A673 (cell line): ENCODE data around the gene ZG16. TPM values are rescaled to one million over a fixed set of nuclear protein-coding genes. Genes with fewer than 3 reads are reported as not detected.
A peak's percentile ranks its signal among the peaks of the same experiment; 100 is the strongest.

ENCODE experiments used
- BruUV-seq: library from RNA; stranded (reverse); fragments of 400-500 nt; replicated peaks from 2 replicates; lab custom pipeline; 2021; lab: Mats Ljungman, UMichigan
- CTCF ChIA-PET: fragments of 300-600 bp; sonication (Branson Sonifier 250); formaldehyde crosslinking; loops from one replicate; lab custom pipeline; 2022; ENCODE audit warnings: antibody characterized with exemption; lab: Charles Lee
- POLR2A ChIA-PET: fragments of 300-600 bp; sonication (Branson Sonifier 250); formaldehyde crosslinking; loops from one replicate; lab custom pipeline; 2022; ENCODE audit warnings: antibody characterized with exemption; ENCODE audit not compliant: low non-redundant PET; lab: Charles Lee
- DNase-seq: peaks from one replicate; pipeline ENCODE4 v3.0.0-alpha.2; 2015; ENCODE audit warnings: low spot score
- H3K27ac ChIP-seq: fragments of 200-600 bp; sonication (generic); 2 replicates; pipeline ENCODE4 v1.5.1; 2016; ENCODE audit warnings: mixed run types, low read depth, mild to moderate bottlenecking, mixed read lengths, antibody characterized with exemption, low read length; ENCODE audit not compliant: poor library complexity, severe bottlenecking
- H3K27me3 ChIP-seq: fragments of 200-600 bp; sonication (generic); replicated peaks from 2 replicates; pipeline ENCODE4 v1.6.1; 2017; ENCODE audit warnings: mixed run types, low read depth, mild to moderate bottlenecking, mixed read lengths, antibody characterized with exemption, low read length; ENCODE audit not compliant: insufficient read depth, poor library complexity
- H3K36me3 ChIP-seq: fragments of 200-600 bp; sonication (generic); 2 replicates; pipeline ENCODE4 v1.6.1; 2016; ENCODE audit warnings: mixed run types, mild to moderate bottlenecking, mixed read lengths, antibody characterized with exemption, low read length; ENCODE audit not compliant: insufficient read depth, poor library complexity, severe bottlenecking
- H3K4me1 ChIP-seq: fragments of 200-600 bp; sonication (generic); 2 replicates; pipeline ENCODE4 v1.6.1; 2017; ENCODE audit warnings: mixed run types, mild to moderate bottlenecking, mixed read lengths, antibody characterized with exemption, low read length; ENCODE audit not compliant: insufficient read depth, poor library complexity, severe bottlenecking
- H3K4me3 ChIP-seq: fragments of 200-600 bp; sonication (generic); 2 replicates; pipeline ENCODE4 v1.5.1; 2016; ENCODE audit warnings: low read depth, mixed run types, mild to moderate bottlenecking, mixed read lengths, low read length; ENCODE audit not compliant: poor library complexity, severe bottlenecking
- H3K9me3 ChIP-seq: fragments of 200-600 bp; sonication (generic); 2 replicates; pipeline ENCODE4 v1.6.1; 2016; ENCODE audit warnings: mixed run types, low read depth, mild to moderate bottlenecking, mixed read lengths, antibody characterized with exemption, low read length; ENCODE audit not compliant: poor library complexity, severe bottlenecking
- CTCF ChIP-seq: fragments of 300-800, 200-600 bp; sonication (generic); conservative IDR thresholded peaks from 2 replicates; pipeline ENCODE4 v1.5.1; 2017; ENCODE audit warnings: low read depth, mild to moderate bottlenecking, antibody characterized with exemption, low read length, moderate library complexity, mixed read lengths
- EZH2 ChIP-seq: fragments of 200-600 bp; sonication (generic); IDR thresholded peaks from 2 replicates; pipeline ENCODE4 v1.6.1; 2017; ENCODE audit warnings: borderline replicate concordance, low read depth, mild to moderate bottlenecking, mixed read lengths, antibody characterized with exemption, low read length; ENCODE audit not compliant: poor library complexity, severe bottlenecking
- intact Hi-C: fragments of 100-400 bp; cut with micrococcal nuclease; formaldehyde crosslinking; loops from one replicate; pipeline ENCODE4 v1.10.0; 2022; ENCODE audit not compliant: unreplicated experiment
- total RNA-seq: library from RNA; stranded (reverse); gene quantifications from 2 replicates; pipeline ENCODE4 v1.2.3, GENCODE V29; 2021

Gene ZG16
- total RNA-seq, 1 experiment from 2014 or later, result not detected

GRCh38 chr16:29812754-29813643 lies 34.9 kb downstream of the ZG16 start:
- Histone ChIP-seq H3K9me3 (no peaks in the 10 kb centered on the region), H3K27ac (peak overlapping the region; percentile 95), H3K4me3 (peak overlapping the region; percentile 58), H3K36me3 (peaks cover 25% of the 10 kb centered on the region), H3K27me3 (no peaks in the 10 kb centered on the region), H3K4me1 (peaks cover 54% of the 10 kb centered on the region)
- TF ChIP-seq EZH2, result no peak
- no peak for TF ChIP-seq CTCF
- ChIA-PET CTCF (interaction anchor here (0.5 kb wide), 1 partner anchor 13 kb away, joined by 6 read pairs; no protein-coding TSS in a partner anchor), POLR2A (interaction anchor here (0.6 kb wide), 1 partner anchor 246 kb away, joined by 3 read pairs; no protein-coding TSS in a partner anchor)
- BruUV-seq, result no TSS peak
- intact Hi-C loops, result loop anchor here (10.0 kb wide), 1 partner anchor 52 kb away; the partner anchor contains the start of gene CDIPT
- no peak for DNase-seq

- H3K4me3 ChIP-seq, result no peak overlapping the region
- intact Hi-C loops, result loop anchor here (10.0 kb wide), 1 partner anchor 51 kb away; the partner anchor contains the start of gene CDIPT
- no peaks in the 10 kb centered on the region for H3K27me3 ChIP-seq
- no TSS peak for BruUV-seq
- H3K4me1 ChIP-seq, result peaks cover 53% of the 10 kb centered on the region
- no peaks in the 10 kb centered on the region for H3K9me3 ChIP-seq
- ChIA-PET POLR2A (interaction anchor here (0.6 kb wide), 1 partner anchor 245 kb away, joined by 3 read pairs; no protein-coding TSS in a partner anchor), CTCF (no interaction called here)
- no peak for DNase-seq
- TF ChIP-seq CTCF (no peak), EZH2 (no peak)
- peak overlapping the region; percentile 92 for H3K27ac ChIP-seq
- H3K36me3 ChIP-seq, result peaks cover 25% of the 10 kb centered on the region
These were observed 35.8 kb downstream of the ZG16 start for GRCh38 chr16:29813644-29814562.

GRCh38 chr16:29814592-29814991 lies 36.5 kb downstream of the ZG16 start:
- intact Hi-C loops, result loop anchor here (10.0 kb wide), 1 partner anchor 50 kb away; the partner anchor contains the start of gene CDIPT
- peak overlapping the region; percentile 87 for H3K4me3 ChIP-seq
- no peaks in the 10 kb centered on the region for H3K9me3 ChIP-seq
- no TSS peak for BruUV-seq
- no peak for TF ChIP-seq CTCF
- TF ChIP-seq EZH2, result no peak
- CTCF ChIA-PET, result no interaction called here
- no peak for DNase-seq
- peak overlapping the region; percentile 92 for H3K27ac ChIP-seq
- peaks cover 48% of the 10 kb centered on the region for H3K4me1 ChIP-seq
- peaks cover 25% of the 10 kb centered on the region for H3K36me3 ChIP-seq
- no peaks in the 10 kb centered on the region for H3K27me3 ChIP-seq
- POLR2A ChIA-PET, result no interaction called here
